PC-9 (cell line): ENCODE data around the gene PPP2R2B.

Experiments used
- EZH2 ChIP-seq: fragments of 200-600 bp; sonication (generic); IDR thresholded peaks from 2 replicates; pipeline ENCODE4 v1.8.0; 2017; ENCODE audit warnings: antibody characterized with exemption, low read depth
- TF ChIP-seq, protein P1 (sequence below): fragments of 200-600 bp; sonication (generic); conservative IDR thresholded peaks from 2 replicates; pipeline ENCODE4 v1.6.1; 2017; ENCODE audit warnings: mixed run types, antibody characterized with exemption, mild to moderate bottlenecking, moderate library complexity

DNA sequence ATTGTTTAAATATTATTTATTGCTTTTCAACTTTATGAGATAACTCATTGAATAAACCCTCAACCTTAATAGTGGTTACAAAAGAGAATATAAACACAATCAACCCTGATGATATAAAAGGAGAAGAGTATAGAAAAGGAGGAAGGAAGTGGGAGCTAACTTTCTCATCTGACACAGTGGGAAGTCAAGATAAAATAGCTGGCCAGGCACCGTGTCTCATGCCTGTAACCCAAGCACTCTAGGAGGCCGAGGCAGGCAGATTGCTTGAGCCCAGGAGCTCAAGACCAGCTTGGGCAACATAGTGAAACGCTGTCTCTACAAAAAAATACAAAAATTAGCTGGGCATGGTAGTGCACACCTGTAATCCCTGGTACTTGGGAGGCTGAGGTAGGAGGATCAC is 93.5 kb downstream of the PPP2R2B start:
- TF ChIP-seq EZH2: no peak
- TF ChIP-seq, protein P1, sequence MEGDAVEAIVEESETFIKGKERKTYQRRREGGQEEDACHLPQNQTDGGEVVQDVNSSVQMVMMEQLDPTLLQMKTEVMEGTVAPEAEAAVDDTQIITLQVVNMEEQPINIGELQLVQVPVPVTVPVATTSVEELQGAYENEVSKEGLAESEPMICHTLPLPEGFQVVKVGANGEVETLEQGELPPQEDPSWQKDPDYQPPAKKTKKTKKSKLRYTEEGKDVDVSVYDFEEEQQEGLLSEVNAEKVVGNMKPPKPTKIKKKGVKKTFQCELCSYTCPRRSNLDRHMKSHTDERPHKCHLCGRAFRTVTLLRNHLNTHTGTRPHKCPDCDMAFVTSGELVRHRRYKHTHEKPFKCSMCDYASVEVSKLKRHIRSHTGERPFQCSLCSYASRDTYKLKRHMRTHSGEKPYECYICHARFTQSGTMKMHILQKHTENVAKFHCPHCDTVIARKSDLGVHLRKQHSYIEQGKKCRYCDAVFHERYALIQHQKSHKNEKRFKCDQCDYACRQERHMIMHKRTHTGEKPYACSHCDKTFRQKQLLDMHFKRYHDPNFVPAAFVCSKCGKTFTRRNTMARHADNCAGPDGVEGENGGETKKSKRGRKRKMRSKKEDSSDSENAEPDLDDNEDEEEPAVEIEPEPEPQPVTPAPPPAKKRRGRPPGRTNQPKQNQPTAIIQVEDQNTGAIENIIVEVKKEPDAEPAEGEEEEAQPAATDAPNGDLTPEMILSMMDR: no peak
